PFSK-1 (cell line): ENCODE results near the gene FBXW11.

Experiments used
- FOXP2 ChIP-seq: optimal IDR thresholded peaks from 2 replicates; pipeline ENCODE3; 2011; ENCODE audit warnings: borderline replicate concordance, control low read depth, inconsistent platforms; ENCODE audit not compliant: insufficient read depth; ENCODE audit errors: extremely low read length, extremely low read depth
- POLR2AphosphoS5 ChIP-seq: IDR thresholded peaks from 2 replicates; pipeline ENCODE4 v1.6.1; 2012; ENCODE audit warnings: low read depth, mild to moderate bottlenecking, control low read depth, low read length, moderate library complexity
- REST ChIP-seq, 2 experiments: IDR thresholded peaks; 2 replicates each; pipeline versions ENCODE4 v1.6.1 to v1.8.0; 2011 to 2012; ENCODE audit warnings: low read depth in 2 of 2, low read length in 2 of 2, control low read depth in 1 of 2, inconsistent platforms in 1 of 2, mild to moderate bottlenecking in 1 of 2, moderate library complexity in 1 of 2; ENCODE audit not compliant: insufficient read depth in 1 of 2
- SIN3A ChIP-seq: IDR thresholded peaks from 2 replicates; pipeline ENCODE4 v1.6.1; 2012; ENCODE audit warnings: mild to moderate bottlenecking, low read length, moderate library complexity, borderline replicate concordance; ENCODE audit not compliant: insufficient read depth
- TAF1 ChIP-seq: IDR thresholded peaks from 2 replicates; pipeline ENCODE4 v1.6.1; 2012; ENCODE audit warnings: low read length, control low read depth, borderline replicate concordance; ENCODE audit not compliant: insufficient read depth

The FBXW11 gene

GRCh38 chr5:172005708-172006320 lies 624 bp downstream of the FBXW11 start:
- TF ChIP-seq REST (IDR thresholded peaks at IDR 0.05; ENCODE audit: insufficient read depth in 1 of 2, low read depth in 2 of 2, low read length in 2 of 2) = no peak
- TF ChIP-seq FOXP2 = no peak
- no peak for TF ChIP-seq POLR2AphosphoS5
- TF ChIP-seq SIN3A = no peak
- no peak for TF ChIP-seq TAF1

DNA sequence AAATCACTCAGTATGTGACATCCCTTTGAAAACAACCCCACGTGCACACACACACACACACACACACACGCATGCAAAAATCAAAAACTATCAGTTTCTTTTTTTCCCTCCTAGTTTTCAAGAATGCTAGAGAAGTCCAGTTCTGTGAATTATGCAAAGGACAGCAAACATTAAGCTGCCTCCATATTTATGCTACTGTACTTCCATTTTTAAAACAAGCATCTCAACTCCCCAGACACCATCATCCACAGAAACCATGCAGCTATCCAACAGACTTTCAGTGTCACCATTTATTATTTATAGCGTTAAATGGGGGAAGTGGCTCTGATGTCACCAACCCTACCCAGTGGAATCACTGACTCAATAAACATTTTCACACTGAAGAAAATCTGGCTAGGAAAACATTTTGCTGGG lies 1.6 kb downstream of the FBXW11 start:
- no peak for TF ChIP-seq TAF1
- TF ChIP-seq SIN3A = no peak
- TF ChIP-seq FOXP2 = no peak
- TF ChIP-seq REST (IDR thresholded peaks at IDR 0.05; ENCODE audit: insufficient read depth in 1 of 2, low read depth in 2 of 2, low read length in 2 of 2) = no peak

GRCh38 chr5:172003746-172004145 lies 2.7 kb downstream of the FBXW11 start:
- TF ChIP-seq REST (IDR thresholded peaks at IDR 0.05; ENCODE audit: insufficient read depth in 1 of 2, low read depth in 2 of 2, low read length in 2 of 2) (no peak), TAF1 (no peak)

DNA sequence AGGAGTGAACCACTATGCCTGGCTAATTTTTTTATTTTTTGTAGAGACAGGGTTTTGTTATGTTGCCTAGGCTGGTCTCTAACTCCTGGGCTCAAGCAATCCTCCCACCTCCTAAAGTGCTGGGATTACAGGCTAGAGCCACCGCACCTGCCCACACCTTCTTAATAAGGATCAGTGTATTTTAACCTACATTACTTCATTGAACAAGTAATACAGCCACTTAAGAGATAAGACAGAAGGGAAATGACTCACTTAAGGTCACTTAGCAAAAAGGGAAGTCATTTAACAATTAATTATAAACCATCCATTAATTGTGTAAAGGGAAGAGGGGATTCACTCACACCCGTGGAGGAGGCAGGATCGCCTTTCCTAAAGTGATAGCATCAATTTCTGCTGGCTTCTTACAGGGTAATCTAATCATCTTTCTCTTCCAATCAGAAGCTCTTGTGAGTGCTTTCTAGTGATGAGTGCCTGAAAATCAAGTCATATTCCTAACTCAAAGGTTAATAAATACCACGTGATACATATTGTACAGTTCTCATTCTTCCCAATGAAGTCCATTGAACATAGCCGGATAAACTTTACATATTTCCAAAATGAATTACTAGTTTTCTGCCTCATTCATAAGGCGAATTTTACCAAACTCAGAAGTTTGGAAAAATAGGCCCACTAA lies 3.5 kb downstream of the FBXW11 start:
- TF ChIP-seq TAF1 (no peak), REST (IDR thresholded peaks at IDR 0.05; ENCODE audit: insufficient read depth in 1 of 2, low read depth in 2 of 2, low read length in 2 of 2) (no peak), SIN3A (no peak), POLR2AphosphoS5 (no peak), FOXP2 (no peak)

- TF ChIP-seq FOXP2 (no peak), SIN3A (no peak), POLR2AphosphoS5 (no peak), REST (IDR thresholded peaks at IDR 0.05; ENCODE audit: insufficient read depth in 1 of 2, low read depth in 2 of 2, low read length in 2 of 2) (no peak), TAF1 (no peak)
These were observed 4.1 kb downstream of the FBXW11 start for GRCh38 chr5:172002310-172002709.
